Measurements from ENCODE around the gene B4GALNT2.

GRCh38 chr17:49101054-49101534 lies 31.5 kb upstream of the B4GALNT2 start:
- no peak for TF ChIP-seq TEAD4 (IDR thresholded peaks at IDR 0.05)
- no peak for TF ChIP-seq USF1 (IDR thresholded peaks at IDR 0.05)
- TF ChIP-seq REST (IDR thresholded peaks at IDR 0.05; ENCODE audit: low read depth): no peak
- no peak for TF ChIP-seq CEBPB (IDR thresholded peaks at IDR 0.05)
- no peak for TF ChIP-seq YY1 (IDR thresholded peaks at IDR 0.05; ENCODE audit: low read depth)
- TF ChIP-seq MAX (IDR thresholded peaks at IDR 0.05): no peak

All from Ishikawa (cell line).